H1 (cell line): ENCODE measurements around the gene USP13. TPM values are rescaled to one million over a fixed set of nuclear protein-coding genes. Genes with fewer than 3 reads are reported as not detected.

Source experiments
- CTCF ChIA-PET: fragments of 300-600 bp; sonication (Branson Sonifier 250); formaldehyde crosslinking; loops from one replicate; lab custom pipeline; 2021; ENCODE audit not compliant: partially characterized antibody; lab: Charles Lee
- POLR2A ChIA-PET: fragments of 300-600 bp; sonication (Branson Sonifier 250); formaldehyde crosslinking; loops from one replicate; lab custom pipeline; 2021; ENCODE audit warnings: inconsistent platforms; ENCODE audit not compliant: partially characterized antibody; lab: Charles Lee
- DNase-seq, 2 experiments: peaks; one replicate each; pipeline versions ENCODE4 v3.0.0 to v3.0.0-alpha.2; 2010 to 2022; ENCODE audit warnings: low spot score in 2 of 2, low read depth in 1 of 2, mixed read lengths in 1 of 2
- FAIRE-seq: peaks from 2 replicates; lab custom pipeline; 2011; peaks lifted over from hg19 to GRCh38; lab: Jason Lieb, UNC
- H2AFZ ChIP-seq: 2 replicates; pipeline ENCODE4 v1.8.1; 2012; ENCODE audit warnings: low read length, inconsistent platforms
- H2AK5ac ChIP-seq: 2 replicates; pipeline ENCODE4 v1.6.1; 2013; ENCODE audit warnings: low read depth, low read length
- H2BK120ac ChIP-seq: replicated peaks from 2 replicates; pipeline ENCODE3; 2013; ENCODE audit warnings: low read depth, low read length, inconsistent platforms
- H2BK12ac ChIP-seq: 2 replicates; pipeline ENCODE4 v1.6.1; 2013; ENCODE audit warnings: low read depth, low read length
- H2BK15ac ChIP-seq: 2 replicates; pipeline ENCODE4 v1.6.1; 2013; ENCODE audit warnings: low read length
- H2BK20ac ChIP-seq: 2 replicates; pipeline ENCODE4 v1.6.1; 2013; ENCODE audit warnings: low read length
- H2BK5ac ChIP-seq: 2 replicates; pipeline ENCODE4 v1.6.1; 2013; ENCODE audit warnings: low read depth, low read length
- H3K14ac ChIP-seq: 2 replicates; pipeline ENCODE4 v1.6.1; 2013; ENCODE audit warnings: inconsistent platforms; ENCODE audit not compliant: insufficient read length
- H3K18ac ChIP-seq: 2 replicates; pipeline ENCODE4 v1.6.1; 2013; ENCODE audit warnings: low read length; ENCODE audit errors: extremely low read depth
- H3K23ac ChIP-seq: 2 replicates; pipeline ENCODE4 v1.6.1; 2013; ENCODE audit warnings: inconsistent platforms; ENCODE audit not compliant: insufficient read length
- H3K23me2 ChIP-seq: 2 replicates; pipeline ENCODE4 v1.6.1; 2013; ENCODE audit warnings: low read depth, low read length
- H3K27ac ChIP-seq: 2 replicates; pipeline ENCODE4 v1.6.1; 2011; ENCODE audit warnings: low read depth, low read length, inconsistent platforms
- H3K27me3 ChIP-seq, 4 experiments: replicated peaks in 1 of 4; 1 replicate in 1 of 4; 2 replicates in 3 of 4; pipeline versions ENCODE4 v1.6.1 to v1.8.1; 2011 to 2013; ENCODE audit warnings: low read length in 3 of 4, mild to moderate bottlenecking in 3 of 4, inconsistent platforms in 2 of 4, mixed read lengths in 2 of 4, moderate library complexity in 1 of 4; ENCODE audit not compliant: control insufficient read depth in 3 of 4, insufficient read depth in 3 of 4; ENCODE audit errors: extremely low read depth in 1 of 4
- H3K36me3 ChIP-seq, 4 experiments: 2 replicates each; pipeline versions ENCODE4 v1.6.1 to v1.8.1; 2011 to 2013; ENCODE audit warnings: mild to moderate bottlenecking in 4 of 4, low read length in 3 of 4, moderate library complexity in 2 of 4, control low read depth in 1 of 4, inconsistent platforms in 1 of 4; ENCODE audit not compliant: insufficient read depth in 4 of 4, control insufficient read depth in 2 of 4
- H3K4ac ChIP-seq: replicated peaks from 2 replicates; pipeline ENCODE3; 2013; ENCODE audit warnings: low read length, low read depth, mixed read lengths, inconsistent platforms; ENCODE audit not compliant: insufficient read length
- H3K4me1 ChIP-seq, 4 experiments: replicated peaks in 1 of 4; 1 replicate in 1 of 4; 2 replicates in 3 of 4; pipeline versions ENCODE4 v1.6.1 to v1.8.1; 2011 to 2013; ENCODE audit warnings: low read length in 3 of 4, inconsistent platforms in 2 of 4, mixed read lengths in 1 of 4; ENCODE audit not compliant: insufficient read depth in 4 of 4, control insufficient read depth in 3 of 4
- H3K4me2 ChIP-seq, 2 experiments: 2 replicates each; pipeline versions ENCODE4 v1.6.1 to v1.8.1; 2011 to 2013; ENCODE audit warnings: low read depth in 2 of 2, low read length in 2 of 2, control low read depth in 1 of 2, inconsistent platforms in 1 of 2, mild to moderate bottlenecking in 1 of 2; ENCODE audit not compliant: insufficient read depth in 1 of 2
- H3K4me3 ChIP-seq, 4 experiments: fragments of 200-600, 300-600 bp in 1 of 4; sonication (generic), shearing (Covaris generic), sonication (Bioruptor Twin) in 1 of 4; 2 replicates each; pipeline versions ENCODE4 v1.5.1 to v1.8.1; 2011 to 2016; ENCODE audit warnings: low read length in 4 of 4, low read depth in 3 of 4, control low read depth in 2 of 4, inconsistent platforms in 2 of 4, mild to moderate bottlenecking in 2 of 4, mixed read lengths in 1 of 4, moderate library complexity in 1 of 4; ENCODE audit not compliant: insufficient read depth in 2 of 4; ENCODE audit errors: extremely low read depth in 1 of 4
- H3K56ac ChIP-seq: replicated peaks from 2 replicates; pipeline ENCODE3; 2013; ENCODE audit warnings: low read depth, mild to moderate bottlenecking, mixed read lengths, low read length, inconsistent platforms; ENCODE audit not compliant: insufficient read length
- H3K79me1 ChIP-seq: 2 replicates; pipeline ENCODE4 v1.6.1; 2013; ENCODE audit warnings: low read depth, low read length, control low read depth
- H3K79me2 ChIP-seq, 2 experiments: 2 replicates each; pipeline versions ENCODE4 v1.6.1 to v1.8.1; 2012 to 2013; ENCODE audit warnings: low read length in 2 of 2, mild to moderate bottlenecking in 2 of 2, inconsistent platforms in 1 of 2; ENCODE audit not compliant: insufficient read depth in 2 of 2, control insufficient read depth in 1 of 2
- H3K9ac ChIP-seq, 4 experiments: replicated peaks in 1 of 4; 1 replicate in 1 of 4; 2 replicates in 3 of 4; pipeline versions ENCODE4 v1.6.1 to v1.8.1; 2011 to 2013; ENCODE audit warnings: low read depth in 3 of 4, low read length in 3 of 4, control low read depth in 2 of 4, mild to moderate bottlenecking in 2 of 4, moderate library complexity in 2 of 4, inconsistent platforms in 1 of 4; ENCODE audit errors: extremely low read depth in 1 of 4
- H3K9me3 ChIP-seq, 2 experiments: 2 replicates each; pipeline versions ENCODE4 v1.6.1 to v1.8.1; 2012 to 2013; ENCODE audit warnings: mild to moderate bottlenecking in 2 of 2, moderate library complexity in 2 of 2, control low read depth in 1 of 2, inconsistent platforms in 1 of 2, low read depth in 1 of 2, low read length in 1 of 2, mixed read lengths in 1 of 2; ENCODE audit not compliant: insufficient read depth in 2 of 2
- H4K20me1 ChIP-seq, 2 experiments: replicated peaks in 1 of 2; 2 replicates each; pipeline versions ENCODE3 to v1.8.1; 2011 to 2013; ENCODE audit warnings: inconsistent platforms in 2 of 2, low read length in 2 of 2, mild to moderate bottlenecking in 1 of 2; ENCODE audit not compliant: insufficient read depth in 2 of 2, control insufficient read depth in 1 of 2
- H4K5ac ChIP-seq: 2 replicates; pipeline ENCODE4 v1.6.1; 2013; ENCODE audit warnings: low read length, low read depth, mixed read lengths, inconsistent platforms; ENCODE audit not compliant: insufficient read length
- H4K8ac ChIP-seq: 2 replicates; pipeline ENCODE4 v1.8.0; 2013; ENCODE audit warnings: mild to moderate bottlenecking, moderate library complexity, low read length, inconsistent platforms; ENCODE audit not compliant: insufficient read depth; ENCODE audit errors: extremely low read depth
- H4K91ac ChIP-seq: replicated peaks from 2 replicates; pipeline ENCODE3; 2013; ENCODE audit warnings: low read length, mixed read lengths, inconsistent platforms; ENCODE audit not compliant: insufficient read length
- CBX8 ChIP-seq: fragments of 300-800, 300-1000 bp; sonication (generic); IDR thresholded peaks from 2 replicates; pipeline ENCODE4 v1.7.1; 2016; ENCODE audit warnings: low read depth, low read length, borderline replicate concordance
- CHD2 ChIP-seq: IDR thresholded peaks from 2 replicates; pipeline ENCODE4 v1.6.1; 2012; ENCODE audit warnings: low read length, improper control_type of control experiment
- EGR1 ChIP-seq: IDR thresholded peaks from 2 replicates; pipeline ENCODE4 v1.6.1; 2011; ENCODE audit warnings: low read depth, low read length, borderline replicate concordance
- EP300 ChIP-seq, 2 experiments: IDR thresholded peaks; 1 replicate in 1 of 2; 2 replicates in 1 of 2; pipeline ENCODE4 v1.6.1; 2011 to 2012; ENCODE audit warnings: low read depth in 2 of 2, low read length in 2 of 2, mild to moderate bottlenecking in 2 of 2, borderline replicate concordance in 1 of 2, inconsistent platforms in 1 of 2, moderate library complexity in 1 of 2
- JUN ChIP-seq: IDR thresholded peaks from 2 replicates; pipeline ENCODE4 v1.6.1; 2011; ENCODE audit warnings: low read depth, mild to moderate bottlenecking, improper control_type of control experiment, low read length
- KDM1A ChIP-seq: fragments of 200-600, 300-600 bp; sonication (generic); IDR thresholded peaks from 2 replicates; pipeline ENCODE4 v1.7.1; 2016; ENCODE audit warnings: mild to moderate bottlenecking, low read length, borderline replicate concordance
- SAP30 ChIP-seq: fragments of 300-600 bp; sonication (generic); IDR thresholded peaks from 2 replicates; pipeline ENCODE4 v1.7.1; 2012; ENCODE audit warnings: low read length, moderate library complexity, mild to moderate bottlenecking, inconsistent platforms; ENCODE audit not compliant: insufficient read depth, insufficient replicate concordance
- SP2 ChIP-seq: IDR thresholded peaks from 2 replicates; pipeline ENCODE4 v1.6.1; 2012; ENCODE audit warnings: mild to moderate bottlenecking, low read length, inconsistent platforms
- TBP ChIP-seq: IDR thresholded peaks from 2 replicates; pipeline ENCODE4 v1.6.1; 2011; ENCODE audit warnings: low read depth, low read length, improper control_type of control experiment
- polyA plus RNA-seq, 7 experiments: library from polyadenylated mRNA; depleted of rRNA in 3 of 7; stranded (reverse) in 5 of 7; unstranded in 2 of 7; fragments of >200 nt in 5 of 7; fragments of 200-250 nt in 2 of 7; gene quantifications; 1 replicate in 5 of 7; 2 replicates in 1 of 7; 4 replicates in 1 of 7; pipeline versions ENCODE4 v1.2.1 to v1.2.3, GENCODE V29; 2011 to 2013; ENCODE audit warnings: missing spikeins in 2 of 7, mixed read lengths in 2 of 7
- total RNA-seq: library from RNA; stranded (reverse); fragmentation: NEBNext Ultra II Directional; extraction: Animal tissue kit (Norgen Biotek cat#: 25700); gene quantifications from 2 replicates; pipeline ENCODE4 v1.2.1, GENCODE V29; 2021

USP13 gene
- total and polyA plus RNA-seq, 2 of the 8 experiments (the other 6 are each of a cell fraction or from before 2014, with no cell fraction given), result 7.9 to 25.9 TPM

GRCh38 chr3:179723617-179724016 lies 70.8 kb downstream of the USP13 start:
- Histone ChIP-seq H2BK120ac (no peak overlapping the region), H3K79me1 (no peaks in the 10 kb centered on the region; the same call in 1 of the 2 replicates), H2AFZ (no peak overlapping the region), H3K4me2 (no peak overlapping the region), H3K14ac (no peak overlapping the region), H4K8ac (no peak overlapping the region), H2BK15ac (no peak overlapping the region), H3K27ac (no peak overlapping the region), H3K9me3 (no peaks in the 10 kb centered on the region), H4K20me1 (peaks cover 0 to 3% of the 10 kb centered on the region in 2 experiments), H2BK20ac (no peak overlapping the region), H3K4ac (no peak overlapping the region), H3K23me2 (no peaks in the 10 kb centered on the region), H3K4me3 (no peak overlapping the region), H2AK5ac (no peak overlapping the region), H3K56ac (no peak overlapping the region), H3K36me3 (peaks cover 3 to 11% (median 9%) of the 10 kb centered on the region in 4 experiments; a peak in 6 of 8 replicates), H3K9ac (no peak overlapping the region), H4K5ac (no peak overlapping the region), H2BK12ac (no peak overlapping the region), H3K79me2 (no peaks in the 10 kb centered on the region), H3K4me1 (peaks cover 3 to 6% (median 4%) of the 10 kb centered on the region in 4 experiments; a peak in 4 of 7 replicates), H2BK5ac (no peak overlapping the region), H3K23ac (no peak overlapping the region), H3K18ac (no peak overlapping the region), H4K91ac (no peak overlapping the region), H3K27me3 (no peaks in the 10 kb centered on the region)
- FAIRE-seq (no peak), DNase-seq (no peak)
- ChIA-PET CTCF (no interaction called here), POLR2A (no interaction called here)
- TF ChIP-seq CBX8 (no peak), JUN (no peak), CHD2 (no peak), EP300 (IDR thresholded peaks at IDR 0.05; ENCODE audit: borderline replicate concordance in 1 of 2, low read depth in 2 of 2, low read length in 2 of 2) (no peak), SAP30 (no peak), TBP (no peak), KDM1A (no peak), SP2 (no peak), EGR1 (no peak)
